Activated T-cell treated with anti-CD3 and anti-CD28 coated beads for 4 hours (primary cell): ENCODE measurements around the gene SPTBN1.
"Not testable (repeated sequence)": the region's sequence is repeated elsewhere in the genome, so short reads cannot be mapped to it uniquely, and the experiment has no call there.

Experiments used
- DNase-seq: peaks from one replicate; pipeline ENCODE4 v3.0.0-alpha.2; 2020

SPTBN1 gene

DNA sequence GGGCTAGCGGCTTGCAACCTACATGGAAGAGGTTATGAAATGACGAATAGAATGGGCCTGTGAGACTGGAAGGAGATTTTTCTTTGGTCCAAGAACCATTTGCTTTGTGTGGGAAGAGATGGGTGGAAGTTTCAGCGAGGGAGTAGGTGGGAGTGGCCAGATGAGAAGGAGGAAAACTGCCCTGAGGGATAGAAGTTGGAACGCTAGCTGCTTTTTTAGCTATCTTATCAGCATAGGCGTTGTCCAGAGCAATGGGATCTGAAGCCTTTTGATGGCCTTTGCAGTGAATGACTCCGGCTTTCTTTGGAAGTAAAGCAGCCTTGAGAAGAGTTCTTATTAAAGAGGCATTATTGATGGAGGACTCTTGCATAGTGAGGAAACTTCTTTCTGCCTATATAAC, 52.4 kb downstream of the SPTBN1 start:
- no peak for DNase-seq

DNA sequence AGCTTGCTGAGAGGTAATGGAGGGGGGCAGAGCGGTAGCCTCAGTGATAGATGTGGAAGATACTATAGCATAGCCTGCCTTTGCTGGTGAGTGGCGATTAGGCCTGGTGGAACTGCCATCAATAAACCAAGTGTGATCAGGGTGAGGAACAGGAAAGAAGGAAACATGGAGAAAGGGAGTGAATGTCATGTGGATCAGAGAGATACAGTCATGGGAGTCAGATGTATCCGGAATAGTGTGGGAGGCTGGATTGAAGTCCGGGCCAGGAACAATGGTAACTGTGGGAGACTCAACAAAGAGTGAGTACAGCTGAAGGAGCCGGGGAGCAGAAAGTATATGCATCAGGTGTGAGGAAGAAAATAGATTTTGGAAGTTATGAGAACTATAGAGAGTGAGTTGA, 52.9 kb downstream of the SPTBN1 start:
- not testable (repeated sequence) for DNase-seq

DNA sequence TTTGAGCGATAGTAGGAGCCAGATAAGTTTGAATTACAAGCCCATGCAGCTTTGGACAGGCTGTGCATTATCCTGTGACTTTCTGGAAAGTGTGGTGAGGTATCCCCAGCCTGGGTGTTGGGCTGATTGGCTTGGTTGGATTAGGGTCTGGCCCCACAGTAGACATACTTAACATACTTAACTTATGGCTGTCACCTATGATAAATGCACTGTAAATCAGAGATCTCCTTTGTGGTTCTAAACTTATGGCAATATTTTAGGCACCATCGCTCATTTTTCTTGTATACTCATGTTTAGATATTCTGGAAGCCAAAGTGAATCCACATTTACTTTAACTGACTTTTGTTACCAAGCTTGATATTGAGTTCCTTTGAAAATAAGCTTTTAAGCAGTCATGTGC, 54.8 kb downstream of the SPTBN1 start:
- DNase-seq, result no peak

DNA sequence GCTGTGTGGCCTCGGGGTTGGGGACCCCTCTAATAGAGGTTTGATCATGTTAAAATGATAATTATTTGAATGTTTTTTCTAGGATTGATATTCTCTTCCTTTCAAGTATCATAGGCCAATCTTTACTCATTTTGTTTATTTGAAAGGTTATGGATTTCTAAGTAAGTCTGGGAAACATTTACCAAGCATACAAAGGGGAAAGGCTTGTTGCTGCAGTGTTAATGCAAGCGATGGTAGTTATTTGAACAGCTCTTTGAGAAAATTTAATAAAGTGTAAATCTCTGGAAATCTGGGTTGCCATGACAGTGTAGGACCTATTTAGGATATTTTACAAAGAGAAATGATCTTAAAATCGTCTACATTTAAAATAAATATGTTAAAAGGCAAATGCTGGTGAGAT, 56.1 kb downstream of the SPTBN1 start:
- no peak for DNase-seq

DNA sequence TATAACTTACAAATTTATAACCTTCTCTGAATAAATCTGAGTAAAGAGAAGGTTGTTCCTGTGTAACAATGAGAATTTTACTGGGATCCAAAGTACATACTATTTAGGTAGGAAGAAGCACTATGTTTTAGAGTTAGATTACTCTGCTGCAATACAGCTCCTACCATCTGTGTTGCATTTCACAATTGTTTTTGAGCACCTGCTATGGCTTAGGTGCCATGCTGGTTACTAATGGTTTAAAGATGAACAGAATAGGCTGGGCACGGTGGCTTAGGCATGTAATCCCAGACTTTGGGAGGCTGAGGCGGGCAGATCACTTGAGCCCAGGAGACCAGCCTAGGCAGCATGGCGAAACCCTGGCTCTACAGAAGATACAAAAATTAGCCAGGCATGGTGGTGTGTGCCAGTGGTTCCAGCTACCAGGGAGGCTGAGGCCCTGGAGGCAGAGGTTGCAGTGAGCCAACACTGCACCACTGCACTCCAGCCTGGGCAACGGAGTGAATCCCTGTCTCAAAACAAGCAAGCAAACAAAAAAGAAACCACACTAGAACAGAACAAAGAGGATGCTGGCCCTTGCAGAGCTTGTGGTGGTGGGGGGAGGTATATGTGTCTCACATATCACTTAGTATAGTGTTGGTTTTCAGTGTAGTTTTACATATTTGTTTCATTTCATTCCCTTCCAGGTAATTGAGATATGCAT, 56.7 kb downstream of the SPTBN1 start:
- DNase-seq, result no peak

DNA sequence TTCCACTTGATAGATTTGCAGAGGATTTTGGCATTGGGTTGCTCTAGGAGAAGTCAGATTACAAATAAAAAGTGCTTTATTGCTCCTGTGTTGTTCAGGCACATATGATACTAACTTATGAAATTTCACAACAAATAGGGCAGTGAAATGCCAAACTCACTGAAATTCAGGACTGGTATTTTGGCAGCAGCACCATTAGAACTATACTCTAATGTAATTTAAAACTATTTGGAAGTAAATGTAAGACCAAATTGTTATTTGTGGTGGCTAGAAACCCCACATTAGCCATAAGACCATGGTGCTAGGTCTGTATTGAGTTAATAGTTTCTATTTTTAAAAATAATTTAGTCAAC, 57.2 kb downstream of the SPTBN1 start:
- no peak for DNase-seq

DNA sequence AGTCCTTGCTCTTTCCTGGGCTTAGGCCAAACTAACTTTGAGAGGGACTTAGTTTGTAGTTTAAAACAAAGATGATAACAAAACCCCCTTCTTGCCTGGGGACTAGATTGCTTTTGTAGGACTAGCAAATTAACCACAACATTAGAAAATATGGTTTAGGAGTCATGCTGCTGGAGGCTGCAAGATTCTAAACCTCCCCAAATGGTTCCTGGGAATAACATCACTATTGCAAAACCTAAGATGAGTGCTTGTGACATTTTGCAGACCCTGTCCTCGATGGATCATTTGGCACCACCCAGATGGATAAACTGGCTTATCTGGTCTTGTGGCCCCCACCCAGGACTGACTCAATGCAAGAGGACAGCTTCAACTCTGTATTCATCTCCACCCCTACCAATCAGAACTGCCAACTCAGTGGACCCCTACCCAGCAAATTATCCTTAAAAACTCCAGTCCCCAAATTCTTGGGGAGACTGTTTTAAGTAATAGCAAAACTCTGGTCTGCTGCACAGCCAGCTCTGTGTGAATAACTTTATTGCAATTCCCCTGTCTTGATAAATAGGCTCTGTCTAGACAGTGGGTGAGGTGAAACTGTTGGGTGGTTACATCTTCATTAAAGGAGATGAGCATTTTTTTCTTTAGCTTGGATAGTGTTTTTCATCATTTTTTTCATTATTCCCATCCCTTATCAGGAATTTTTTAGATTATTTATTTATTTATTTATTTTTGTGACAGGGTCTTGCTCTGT, 58.9 kb downstream of the SPTBN1 start:
- no peak for DNase-seq

DNA sequence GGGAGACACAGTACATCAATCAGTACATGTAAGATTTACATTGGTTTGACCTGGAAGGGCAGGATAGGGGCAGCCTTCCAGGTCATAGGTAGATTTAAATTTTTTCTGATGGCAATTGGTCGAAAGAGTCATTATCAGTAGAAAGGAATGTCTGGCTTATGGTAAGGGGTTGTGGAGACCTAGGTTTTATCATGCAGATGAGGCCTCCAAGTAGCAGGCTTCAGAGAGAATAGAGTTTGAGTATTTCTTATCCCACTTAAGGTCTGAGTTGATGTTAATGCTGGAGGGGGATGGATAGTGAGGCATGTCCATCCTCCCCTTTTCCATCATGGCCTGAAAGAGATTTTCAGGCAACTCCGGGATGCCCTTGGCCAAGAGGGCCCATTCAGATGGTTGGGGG, 60.7 kb downstream of the SPTBN1 start:
- DNase-seq, result no peak

DNA sequence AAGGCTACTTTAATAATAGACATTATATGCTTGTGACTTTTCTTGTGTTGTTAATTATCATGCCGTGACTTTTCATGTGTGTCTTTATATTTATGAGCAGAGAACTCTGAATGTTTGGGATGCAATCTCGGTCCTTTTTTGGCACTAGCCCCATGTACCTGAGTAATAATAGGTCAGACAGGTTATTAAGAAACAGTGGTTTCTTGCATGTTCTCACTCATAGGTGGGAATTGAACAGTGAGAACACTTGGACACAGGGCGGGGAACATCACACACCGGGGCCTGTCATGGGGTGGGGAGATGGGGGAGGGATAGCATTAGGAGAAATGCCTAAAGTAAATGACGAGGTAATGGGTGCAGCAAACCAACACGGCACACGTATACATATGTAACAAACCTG, 61.9 kb downstream of the SPTBN1 start:
- not testable (repeated sequence) for DNase-seq

DNA sequence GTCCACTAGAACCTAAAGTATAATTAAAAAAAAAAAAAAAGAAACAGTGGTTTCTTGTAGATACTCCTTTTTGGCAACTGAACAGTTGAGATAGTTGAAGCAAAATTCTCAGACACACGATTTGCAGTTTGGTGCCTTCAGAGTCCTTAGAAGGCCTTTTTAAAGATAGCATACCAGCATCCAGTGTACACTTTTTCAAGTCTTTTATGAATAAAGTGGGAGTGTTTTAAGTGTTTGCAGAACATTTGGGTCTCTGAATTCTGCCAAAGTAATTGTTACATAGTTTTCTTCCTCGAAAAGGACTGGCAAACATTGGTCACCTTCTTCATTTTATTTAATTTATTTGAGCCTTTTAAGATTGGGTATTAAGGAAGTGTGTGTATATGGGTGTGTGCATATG, 62.3 kb downstream of the SPTBN1 start:
- no peak for DNase-seq

DNA sequence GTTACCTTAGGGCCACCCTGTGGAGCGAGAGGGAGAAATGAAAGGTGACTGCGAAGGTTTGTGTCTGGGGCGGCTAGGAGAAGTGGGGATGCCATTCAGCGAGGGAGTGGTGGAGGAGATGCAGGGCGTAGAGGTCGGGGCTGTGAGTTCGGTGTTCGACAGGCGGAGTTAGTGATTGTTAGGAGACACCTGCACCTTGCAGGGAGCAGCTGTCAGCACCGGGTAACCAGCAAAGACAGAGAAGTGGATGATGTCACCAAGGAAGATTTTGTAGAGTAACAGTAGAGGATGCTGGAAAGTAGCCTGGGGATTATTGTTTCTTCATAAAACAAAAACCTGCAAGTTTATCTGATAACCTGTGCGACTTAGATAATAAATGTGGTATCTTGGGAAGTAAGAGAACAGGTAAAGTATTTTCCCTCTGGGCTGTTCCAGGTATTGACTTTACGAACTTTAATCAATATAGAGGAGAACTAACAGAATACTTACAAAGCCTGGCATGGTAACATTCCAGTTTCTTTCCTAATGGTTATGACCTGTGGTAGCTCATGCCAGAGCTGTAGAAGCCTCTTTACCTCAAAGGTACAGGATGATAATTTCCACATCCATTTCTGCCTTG, 63.8 kb downstream of the SPTBN1 start:
- no peak for DNase-seq

DNA sequence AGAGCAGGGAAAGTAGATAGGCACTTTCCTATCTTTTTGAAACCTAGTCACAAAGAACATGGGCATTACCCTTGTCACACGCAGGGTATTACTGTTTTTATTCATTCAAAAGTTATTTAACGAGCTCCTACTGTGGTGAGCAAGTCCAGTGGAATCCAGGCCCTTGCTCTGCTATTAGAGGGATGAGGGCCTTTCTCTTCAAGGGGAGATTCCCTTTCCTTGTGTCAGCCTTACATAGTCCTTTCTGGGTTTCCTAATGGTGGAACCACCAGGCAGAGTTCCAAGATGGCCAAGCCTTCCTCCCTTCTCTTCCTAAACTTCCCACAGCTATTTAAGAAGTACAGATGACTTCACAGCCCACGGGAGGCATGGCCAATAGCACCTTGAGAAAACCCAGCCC, 64.6 kb downstream of the SPTBN1 start:
- DNase-seq, result no peak

DNA sequence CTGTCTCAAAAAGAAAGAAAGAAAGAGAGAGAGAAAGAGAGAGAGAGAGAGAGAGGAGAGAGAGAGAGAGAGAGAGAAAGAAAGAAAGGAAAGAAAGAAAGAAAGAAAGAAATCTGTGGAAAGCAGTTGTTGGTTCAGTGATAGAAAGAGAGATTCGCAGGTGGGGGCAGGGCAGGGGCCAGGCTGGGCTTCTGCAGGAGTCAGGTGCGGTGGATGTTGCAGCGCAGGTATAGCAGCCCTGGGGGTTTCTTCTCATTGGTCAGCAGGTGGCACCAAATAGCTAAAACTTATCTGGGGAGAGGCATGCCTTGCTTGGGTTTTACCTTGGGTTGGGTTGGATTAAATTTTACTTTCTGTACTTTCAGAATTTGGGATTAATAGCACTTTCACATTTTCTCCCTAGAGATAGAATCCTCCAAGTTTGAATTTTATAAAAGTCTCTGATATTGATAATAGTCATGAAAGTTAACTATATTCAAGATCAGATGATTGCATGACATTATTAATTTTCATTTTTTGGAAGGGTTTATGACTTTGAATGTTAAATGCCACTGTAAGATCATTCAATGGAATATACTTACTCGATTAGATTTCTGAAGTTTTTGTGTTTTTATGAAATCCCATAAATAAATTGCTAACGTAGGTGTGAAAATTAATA, 66.6 kb downstream of the SPTBN1 start:
- DNase-seq, result peak; percentile 64

DNA sequence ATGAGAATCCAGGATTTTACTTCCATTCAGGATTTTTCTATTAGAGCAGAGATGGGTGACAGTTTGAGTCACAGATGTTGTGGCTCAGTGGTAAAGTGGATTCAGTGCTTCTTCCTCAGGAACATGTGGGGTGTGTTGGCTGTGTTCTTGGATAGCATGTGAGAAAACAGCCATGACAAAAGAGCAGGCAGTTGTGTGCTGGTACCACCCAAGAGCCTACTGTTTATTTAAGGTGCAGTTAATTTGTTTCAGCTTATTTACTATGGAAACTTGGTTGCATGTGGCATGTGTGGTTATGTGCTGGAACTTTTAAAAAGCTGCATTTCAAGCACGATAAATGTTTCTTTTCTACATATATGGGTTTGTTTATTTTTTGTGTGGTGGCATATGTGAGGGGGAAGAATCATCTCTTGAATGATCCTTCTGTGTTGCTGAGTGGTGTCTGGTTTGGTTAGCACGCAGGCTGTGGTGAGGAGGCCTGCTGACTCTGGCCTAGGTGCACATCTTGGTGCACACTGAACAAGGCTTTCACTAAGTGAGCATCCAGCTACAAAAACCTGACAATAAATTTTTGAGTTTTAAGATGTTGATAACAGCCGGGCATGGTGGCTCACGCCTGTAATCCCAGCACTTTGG, 67.3 kb downstream of the SPTBN1 start:
- no peak for DNase-seq

DNA sequence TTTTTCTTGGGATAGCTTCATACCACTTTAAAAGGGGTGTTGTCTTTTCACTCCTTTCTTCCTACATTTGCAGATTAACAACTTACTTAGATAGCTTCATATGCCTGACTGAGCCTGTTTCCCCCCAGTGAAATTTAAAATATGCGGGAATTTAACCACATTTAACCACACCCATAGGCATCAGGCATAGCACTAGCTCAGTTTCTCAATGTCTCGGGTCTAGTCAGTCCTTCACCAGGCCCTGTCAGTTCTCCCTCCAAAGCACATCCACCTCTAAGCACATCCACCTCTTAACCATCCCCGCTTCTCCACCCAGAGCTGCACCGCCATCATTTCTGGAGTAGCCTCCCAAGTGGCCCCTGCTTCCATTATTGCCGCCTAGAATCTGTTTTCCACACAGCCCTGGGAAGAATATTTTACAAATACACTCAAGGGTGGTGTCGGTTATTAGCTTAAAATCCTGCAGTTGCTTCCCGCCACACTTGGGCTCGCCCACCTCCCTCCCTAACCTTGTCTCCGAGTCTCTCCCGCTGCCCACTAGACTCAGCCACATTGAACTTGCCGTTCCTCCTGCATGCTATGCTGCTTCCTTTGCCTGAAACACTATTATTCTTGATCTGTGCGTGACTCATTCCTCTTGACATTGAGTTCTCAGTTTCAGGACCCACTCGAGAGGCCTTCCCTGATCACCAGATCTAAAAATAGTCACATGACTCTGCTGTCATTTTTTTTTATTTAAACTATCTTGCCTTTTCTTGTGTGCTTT, 68.3 kb downstream of the SPTBN1 start:
- DNase-seq, result no peak

DNA sequence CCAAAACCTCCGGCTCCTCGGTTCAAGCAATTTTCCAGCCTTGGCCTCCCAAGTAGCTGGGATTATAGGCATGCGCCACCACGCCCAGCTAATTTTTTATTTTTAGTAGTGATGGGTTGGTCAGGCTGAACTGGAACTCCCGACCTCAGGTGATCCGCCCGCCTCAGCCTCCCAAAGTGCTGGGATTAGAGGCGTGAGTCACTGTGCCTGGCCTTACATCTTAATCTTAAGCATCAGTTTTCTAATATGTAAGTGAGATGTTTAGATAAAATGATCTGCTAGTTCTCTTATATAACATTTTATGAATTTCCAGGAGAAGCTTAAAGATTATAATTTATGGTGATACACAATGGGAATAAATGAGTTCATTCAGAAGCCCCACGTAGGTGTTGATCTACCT, 69.2 kb downstream of the SPTBN1 start:
- DNase-seq, result no peak

DNA sequence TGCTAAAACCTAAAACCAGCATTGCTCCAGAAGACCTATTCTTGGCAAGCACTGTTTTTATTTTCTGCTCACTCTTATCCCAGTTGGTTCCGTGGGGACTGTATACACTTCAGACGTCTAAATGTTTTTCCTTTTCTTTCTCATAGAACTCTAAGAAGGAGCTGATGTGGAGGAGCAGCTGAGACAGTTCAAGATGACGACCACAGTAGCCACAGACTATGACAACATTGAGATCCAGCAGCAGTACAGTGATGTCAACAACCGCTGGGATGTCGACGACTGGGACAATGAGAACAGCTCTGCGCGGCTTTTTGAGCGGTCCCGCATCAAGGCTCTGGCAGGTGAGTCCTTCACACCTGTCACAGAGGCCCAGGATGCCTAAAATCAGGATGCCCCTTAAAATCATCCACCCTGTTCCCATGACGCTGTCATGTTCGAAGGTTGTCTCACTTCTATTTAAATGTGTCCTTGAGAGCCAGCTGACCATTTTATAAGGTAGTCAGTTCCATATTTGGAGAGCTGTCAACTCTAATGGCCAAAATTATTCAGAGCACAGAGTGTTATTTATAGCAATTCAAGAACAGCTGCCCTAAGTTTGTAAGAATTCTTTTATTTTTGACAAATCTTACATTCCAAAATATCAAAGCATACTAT, 70.2 kb downstream of the SPTBN1 start:
- DNase-seq, result no peak

DNA sequence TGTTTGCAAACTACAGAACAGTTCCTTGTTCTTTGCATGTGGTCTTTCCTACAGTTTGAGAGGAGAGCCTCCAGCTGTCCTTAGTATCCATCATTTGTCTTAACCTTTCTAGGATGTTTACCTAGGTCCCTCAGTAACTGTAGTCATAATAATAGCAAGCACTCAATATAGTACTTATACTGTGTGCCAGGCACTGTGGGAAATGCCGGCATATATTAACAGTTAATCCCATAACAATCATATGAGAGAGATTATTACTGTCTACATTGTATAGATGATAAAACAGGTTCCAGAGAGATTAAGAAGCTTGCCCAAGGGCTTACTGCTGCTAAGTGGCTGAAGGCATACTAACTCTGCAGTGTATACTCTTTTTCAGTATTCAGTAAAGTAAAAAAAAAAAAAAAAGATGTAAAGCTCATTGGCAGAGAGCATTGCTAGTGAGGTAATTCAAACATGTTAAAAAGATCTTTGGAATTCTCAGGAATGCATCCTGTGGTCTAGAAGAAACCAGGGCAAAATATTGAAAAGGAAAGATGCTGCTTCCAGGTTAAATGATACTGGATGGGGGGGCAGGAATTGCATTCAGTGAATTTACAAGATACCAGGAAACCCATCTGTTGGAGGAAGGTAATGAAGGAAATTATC, 72.3 kb downstream of the SPTBN1 start:
- no peak for DNase-seq

DNA sequence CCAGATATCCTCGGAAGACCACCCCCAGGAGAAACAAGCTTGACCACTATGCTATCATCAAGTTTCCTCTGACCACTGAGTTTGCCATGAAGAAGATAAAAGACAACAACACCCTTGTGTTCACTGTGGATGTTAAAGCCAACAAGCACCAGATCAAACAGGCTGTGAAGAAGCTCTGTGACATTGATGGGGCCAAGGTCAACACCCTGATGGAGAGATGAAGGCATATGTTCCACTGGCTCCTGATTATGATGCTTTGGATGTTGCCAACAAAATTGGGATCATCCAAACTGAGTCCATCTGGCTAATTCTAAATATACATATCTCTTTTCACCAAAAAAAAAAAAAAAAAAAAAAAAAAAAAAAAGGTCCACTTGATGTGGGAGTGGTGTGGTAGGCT, 73.4 kb downstream of the SPTBN1 start:
- DNase-seq, result not testable (repeated sequence)

DNA sequence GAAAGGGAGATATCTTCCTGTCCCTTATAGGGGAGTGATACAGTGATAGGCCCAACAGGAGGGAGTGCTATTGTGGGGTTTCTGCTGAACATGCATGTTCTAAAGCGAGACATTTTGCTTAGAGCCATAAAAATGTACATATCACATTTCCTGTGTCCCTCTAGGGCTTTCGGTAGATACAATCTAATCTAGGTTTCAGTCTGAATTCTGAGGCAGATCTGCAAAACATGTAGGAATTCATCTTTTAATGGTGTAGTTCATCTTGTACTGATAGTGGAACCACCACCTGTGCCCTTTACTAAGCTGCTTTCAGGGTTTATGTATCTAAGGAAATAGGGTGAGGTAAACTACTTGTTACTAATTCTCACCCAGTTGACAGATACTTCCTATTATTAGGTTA, 73.8 kb downstream of the SPTBN1 start:
- no peak for DNase-seq

DNA sequence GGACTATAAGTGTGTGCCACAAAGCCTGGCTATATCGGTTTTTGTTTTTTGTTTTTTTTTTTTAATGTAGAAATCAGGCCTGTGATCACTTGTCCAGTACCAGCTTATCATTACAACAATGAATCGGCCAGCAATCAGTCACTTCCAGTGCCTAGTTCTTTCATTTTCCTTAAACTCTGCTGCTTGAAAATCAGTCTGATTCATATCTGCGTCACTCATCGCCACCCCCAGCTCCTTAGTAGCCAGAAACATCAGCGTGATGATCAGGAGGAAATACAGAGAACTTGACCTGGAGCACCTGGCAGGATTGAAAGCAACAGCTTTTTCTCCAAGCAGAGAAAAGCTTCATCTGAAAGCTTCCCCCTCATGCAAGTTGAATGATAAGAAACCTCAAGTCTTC, 75.4 kb downstream of the SPTBN1 start:
- DNase-seq, result no peak

DNA sequence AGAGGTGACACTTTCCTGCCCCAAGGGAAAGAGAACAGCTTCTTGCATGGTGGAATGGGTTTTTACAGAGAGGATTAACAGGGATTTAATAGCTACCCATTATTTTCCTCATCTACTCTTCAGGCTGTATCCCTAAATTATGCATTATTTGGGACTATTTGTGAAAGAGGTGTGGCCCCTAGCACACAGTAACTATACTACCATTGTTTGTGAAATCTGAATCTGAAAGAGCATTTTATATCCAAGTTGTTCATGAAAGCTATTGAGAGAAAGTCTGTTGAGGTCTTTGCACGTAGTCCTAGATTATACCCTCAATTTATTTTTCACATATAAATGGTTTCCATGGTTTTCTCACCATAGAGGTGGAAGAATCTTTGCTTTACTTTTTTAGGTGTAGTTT, 78.1 kb downstream of the SPTBN1 start:
- no peak for DNase-seq
